IgD-negative memory B cell (primary cell): ENCODE measurements around the gene CDR2. TPM values are rescaled to one million over a fixed set of nuclear protein-coding genes. Genes with fewer than 3 reads are reported as not detected.
A peak's percentile ranks its signal among the peaks of the same experiment; 100 is the strongest.
"Not testable (repeated sequence)": the region's sequence is repeated elsewhere in the genome, so short reads cannot be mapped to it uniquely, and the experiment has no call there.

ENCODE experiments used
- H3K27ac Mint-ChIP-seq, 3 donors: one replicate each; pipeline ENCODE4 v1.8.0; 2020 to 2022; ENCODE audit warnings: mild to moderate bottlenecking in 3 of 3, mixed read lengths in 3 of 3, moderate library complexity in 1 of 3
- H3K27me3 Mint-ChIP-seq: one replicate; pipeline ENCODE4 v1.8.0; 2021; ENCODE audit warnings: mixed read lengths
- H3K36me3 Mint-ChIP-seq: one replicate; pipeline ENCODE4 v1.8.0; 2020; ENCODE audit warnings: mild to moderate bottlenecking, mixed read lengths
- H3K4me1 Mint-ChIP-seq, 3 donors: one replicate each; pipeline ENCODE4 v1.8.0; 2020 to 2022; ENCODE audit warnings: mixed read lengths in 3 of 3, mild to moderate bottlenecking in 1 of 3
- H3K4me3 Mint-ChIP-seq, 4 donors: one replicate each; pipeline ENCODE4 v1.8.0; 2020 to 2022; ENCODE audit warnings: mild to moderate bottlenecking in 4 of 4, mixed read lengths in 4 of 4, moderate library complexity in 3 of 4
- H3K9me3 Mint-ChIP-seq, 3 donors: one replicate each; pipeline ENCODE4 v1.8.0; 2020 to 2021; ENCODE audit warnings: mixed read lengths in 3 of 3, mild to moderate bottlenecking in 1 of 3
- polyA plus RNA-seq: library from polyadenylated mRNA; unstranded; fragments of 300-500 nt; fragmentation: Illumina TruSeq; gene quantifications from one replicate; pipeline ENCODE4 v1.2.3, GENCODE V29; 2021

The CDR2 gene
- polyA plus RNA-seq, 1 donor from 2014 or later: 16.2 TPM

DNA sequence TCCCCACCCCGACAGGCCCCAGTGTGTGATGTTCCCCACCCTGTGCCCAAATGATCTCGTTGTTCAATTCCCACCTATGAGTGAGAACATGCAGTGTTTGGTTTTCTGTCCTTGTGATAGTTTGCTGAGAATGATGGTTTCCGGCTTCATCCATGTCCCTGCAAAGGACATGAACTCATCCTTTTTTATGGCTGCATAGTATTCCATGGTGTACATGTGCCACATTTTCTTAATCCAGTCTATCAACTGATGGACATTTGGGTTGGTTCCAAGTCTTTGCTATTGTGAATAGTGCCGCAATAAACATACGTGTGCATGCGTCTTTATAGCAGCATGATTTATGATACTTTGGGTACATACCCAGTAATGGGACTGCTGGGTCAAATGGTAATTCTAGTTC, 23.4 kb downstream of the CDR2 start:
- H3K36me3 Mint-ChIP-seq: peaks cover 17% of the 10 kb centered on the region

DNA sequence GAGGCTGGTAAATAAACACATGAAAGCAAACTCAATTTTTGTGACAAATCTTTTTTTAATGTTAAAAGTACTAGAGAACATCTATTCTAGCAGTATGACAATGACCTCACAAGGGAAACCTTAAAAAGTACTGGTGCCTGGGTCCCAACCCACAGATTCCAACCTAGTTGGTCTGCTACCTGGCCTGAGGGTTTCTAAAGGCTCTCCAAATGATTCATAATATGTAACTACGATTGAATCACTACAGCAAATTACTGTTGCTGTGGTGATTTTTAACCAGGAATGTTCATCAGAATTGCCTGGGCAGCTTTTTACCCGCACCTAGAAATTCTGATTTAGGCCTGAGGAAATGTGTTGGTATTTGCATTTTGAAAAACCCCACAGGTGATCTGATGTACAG, 26.1 kb downstream of the CDR2 start:
- Mint-ChIP-seq H3K9me3 (no peaks in the 10 kb centered on the region), H3K4me1 (peaks cover under 1 to 2% (median 2%) of the 10 kb centered on the region in 3 donors), H3K27ac (no peak overlapping the region), H3K36me3 (peaks cover 14% of the 10 kb centered on the region), H3K4me3 (no peak overlapping the region), H3K27me3 (no peaks in the 10 kb centered on the region)

More for the DNA sequence above, 23.4 kb downstream of the CDR2 start:
- H3K9me3 Mint-ChIP-seq, H3K27ac Mint-ChIP-seq, H3K27me3 Mint-ChIP-seq, H3K4me3 Mint-ChIP-seq: not testable (repeated sequence)
- H3K4me1 Mint-ChIP-seq: peaks cover 8 to 19% (median 16%) of the 10 kb centered on the region in 3 donors

DNA sequence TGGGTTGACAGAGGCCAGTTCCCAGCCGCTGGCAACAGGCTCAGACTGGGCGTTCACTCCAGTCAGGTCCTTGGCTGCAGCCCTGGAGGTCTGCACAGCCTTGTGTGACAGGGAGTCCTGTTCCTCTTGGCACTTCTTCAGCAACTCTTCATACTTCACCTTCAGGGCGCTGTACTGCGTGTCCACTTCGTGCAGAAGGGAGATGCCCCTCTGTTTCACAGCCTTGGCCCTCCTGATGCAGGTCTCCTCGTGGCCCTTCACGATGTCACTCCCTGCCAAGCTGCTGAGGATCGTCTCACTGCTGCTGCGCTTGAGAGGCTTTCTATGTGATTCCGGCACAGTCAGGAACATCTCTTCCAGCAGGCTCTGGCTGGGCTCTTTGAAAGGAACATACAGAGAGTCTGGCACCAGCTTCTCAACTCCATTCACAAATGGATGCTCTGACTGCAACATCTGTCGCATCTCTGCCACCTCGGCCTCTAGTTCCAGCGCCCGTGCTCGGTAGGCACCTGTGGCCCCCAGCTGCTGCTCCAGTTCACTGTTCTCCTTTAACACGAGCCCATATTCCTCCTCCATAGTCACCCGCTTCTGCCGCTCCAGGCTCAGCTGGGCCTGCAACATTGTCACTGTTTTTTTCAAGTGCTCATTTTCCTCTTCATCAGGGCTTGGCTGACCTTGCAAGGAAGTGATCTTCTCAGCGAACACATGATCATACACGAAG, 27.2 kb downstream of the CDR2 start:
- Mint-ChIP-seq H3K4me1 (peaks cover 0 to 2% (median 0%) of the 10 kb centered on the region in 3 donors), H3K4me3 (no peak overlapping the region), H3K27me3 (no peaks in the 10 kb centered on the region), H3K9me3 (no peaks in the 10 kb centered on the region), H3K27ac (peak overlapping the region in 1 of 3 donors; percentile 40), H3K36me3 (peaks cover 14% of the 10 kb centered on the region)

DNA sequence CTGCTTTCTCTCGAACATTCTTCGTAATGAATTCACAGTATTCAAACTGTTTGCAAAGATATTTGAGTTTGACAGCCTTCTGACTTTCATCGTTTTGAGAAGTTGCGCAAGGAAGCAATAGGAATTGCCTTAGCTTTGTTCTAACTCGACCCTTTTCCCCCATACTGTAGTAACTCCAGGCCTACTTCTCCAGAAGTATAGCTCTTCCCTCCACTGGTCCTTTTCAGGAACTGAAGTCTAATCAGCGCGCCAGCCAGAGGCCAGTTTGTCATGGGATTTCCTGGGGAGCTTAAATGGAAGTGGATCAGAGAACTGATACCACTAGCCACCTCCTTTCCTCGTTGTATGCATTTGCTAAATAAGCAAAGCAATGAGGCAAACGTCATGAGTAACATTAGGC, 27.9 kb downstream of the CDR2 start:
- Mint-ChIP-seq H3K27me3 (no peaks in the 10 kb centered on the region), H3K4me1 (peaks cover 0 to 4% (median 3%) of the 10 kb centered on the region in 3 donors), H3K36me3 (peaks cover 7% of the 10 kb centered on the region), H3K4me3 (no peak overlapping the region), H3K27ac (peak overlapping the region in 1 of 3 donors; percentile 80), H3K9me3 (no peaks in the 10 kb centered on the region)

DNA sequence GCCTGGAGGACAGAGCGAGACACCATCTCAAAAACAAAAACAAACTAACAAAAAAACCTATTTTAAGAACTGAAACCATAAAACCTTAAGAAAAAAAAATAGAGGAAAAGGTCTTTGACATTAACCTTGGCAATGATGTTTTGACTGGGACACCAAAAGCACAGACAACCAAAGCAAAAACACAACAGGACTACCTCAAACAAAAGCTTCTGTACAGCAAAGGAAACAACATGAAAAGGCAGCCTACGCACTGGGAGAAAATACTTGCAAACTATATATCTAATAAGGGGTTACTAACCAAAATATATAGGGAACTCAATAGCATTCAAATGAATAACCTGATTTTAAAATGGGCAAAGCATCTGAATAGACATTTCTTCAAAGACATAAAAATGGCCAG, 32.3 kb downstream of the CDR2 start:
- Mint-ChIP-seq H3K4me3 (no peak overlapping the region), H3K27ac (no peak overlapping the region), H3K27me3 (no peaks in the 10 kb centered on the region), H3K36me3 (peaks cover 6% of the 10 kb centered on the region), H3K4me1 (peaks cover 0 to 4% (median 4%) of the 10 kb centered on the region in 3 donors), H3K9me3 (peaks cover 0 to 20% (median 15%) of the 10 kb centered on the region in 3 donors)

DNA sequence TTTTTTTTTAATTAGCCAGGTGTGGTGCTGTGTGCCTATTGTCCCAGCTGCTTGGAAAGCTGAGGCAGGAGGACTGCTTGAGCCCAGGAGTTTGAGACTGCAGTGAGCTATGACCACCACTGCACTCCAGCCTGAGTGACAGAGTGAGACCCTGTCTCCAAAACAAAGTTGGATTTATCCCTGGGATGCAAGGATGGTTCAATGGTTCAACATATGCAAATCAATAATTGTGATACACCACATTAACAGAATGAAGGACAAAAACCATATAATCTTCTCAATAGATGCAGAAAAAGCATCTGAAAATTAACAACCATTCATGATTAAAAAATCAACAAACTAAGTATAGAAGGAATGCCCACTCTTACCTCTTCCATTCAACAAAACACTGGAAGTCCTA, 33.5 kb downstream of the CDR2 start:
- peaks cover 0 to 4% (median 4%) of the 10 kb centered on the region in 3 donors for H3K4me1 Mint-ChIP-seq
- H3K9me3 Mint-ChIP-seq: peaks cover 6 to 26% (median 24%) of the 10 kb centered on the region in 3 donors
- H3K27me3 Mint-ChIP-seq: no peaks in the 10 kb centered on the region
- no peak overlapping the region for H3K4me3 Mint-ChIP-seq
- no peak overlapping the region for H3K27ac Mint-ChIP-seq
- H3K36me3 Mint-ChIP-seq: peaks cover 10% of the 10 kb centered on the region

DNA sequence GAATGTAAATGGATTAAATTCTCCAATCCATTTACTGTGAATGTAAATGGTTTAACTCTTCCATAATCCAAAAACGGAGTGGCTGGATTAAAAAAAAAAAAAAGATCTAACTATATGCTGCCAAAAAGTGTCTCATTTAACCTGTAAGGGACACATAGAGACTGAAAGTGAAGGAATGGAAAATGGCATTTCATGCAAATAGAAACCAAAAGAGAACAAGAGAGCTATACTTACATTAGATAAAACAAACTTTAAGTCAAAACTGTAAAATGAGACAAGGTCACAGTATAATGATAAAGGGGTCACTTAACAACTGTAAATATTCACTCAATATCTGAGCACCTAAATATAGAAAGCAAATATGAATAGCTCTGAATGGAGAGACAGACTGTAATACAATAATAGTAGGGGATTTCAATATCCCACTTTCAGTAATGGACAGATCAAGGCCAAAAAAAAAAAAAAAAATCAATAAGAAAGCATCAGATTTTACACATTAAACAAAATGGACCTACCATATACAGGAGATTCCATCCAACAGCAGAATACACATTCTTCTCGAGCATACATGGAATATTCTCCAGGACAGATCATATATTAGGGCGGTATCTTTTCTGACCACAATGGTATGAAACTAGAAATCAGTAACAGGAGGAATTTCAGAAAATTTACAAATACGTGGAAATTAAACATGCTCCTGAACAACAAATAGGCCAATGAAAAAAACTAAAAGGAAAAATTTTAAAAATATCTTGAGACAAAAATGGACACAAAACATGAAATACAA, 36.4 kb downstream of the CDR2 start:
- Mint-ChIP-seq H3K4me1 (peaks cover 0 to 4% (median 4%) of the 10 kb centered on the region in 3 donors), H3K27ac (no peak overlapping the region), H3K36me3 (peaks cover 30% of the 10 kb centered on the region), H3K27me3 (no peaks in the 10 kb centered on the region), H3K9me3 (peaks cover 6 to 35% (median 24%) of the 10 kb centered on the region in 3 donors), H3K4me3 (no peak overlapping the region)

DNA sequence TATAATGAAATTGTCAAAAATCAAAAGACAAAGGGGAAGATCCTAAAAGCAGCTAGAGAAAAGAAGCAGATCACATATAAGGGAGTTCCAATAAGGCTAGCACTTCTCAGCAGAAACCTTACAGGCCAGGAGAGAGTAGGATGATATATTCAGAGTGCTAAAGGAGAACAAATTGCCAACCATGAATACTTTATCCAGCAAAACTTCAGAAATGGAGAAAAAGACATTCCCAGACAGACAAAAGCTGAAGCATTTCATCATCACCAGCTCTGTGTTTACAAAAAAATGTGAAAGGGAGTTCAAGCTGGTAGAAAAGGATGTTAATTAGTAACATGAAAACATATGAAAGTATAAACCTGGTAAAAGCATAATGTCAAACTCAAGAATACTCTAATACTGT, 37.4 kb downstream of the CDR2 start:
- no peak overlapping the region for H3K27ac Mint-ChIP-seq
- H3K9me3 Mint-ChIP-seq: peaks cover 6 to 35% (median 24%) of the 10 kb centered on the region in 3 donors
- H3K36me3 Mint-ChIP-seq: peaks cover 37% of the 10 kb centered on the region
- peaks cover 0 to 4% (median 3%) of the 10 kb centered on the region in 3 donors for H3K4me1 Mint-ChIP-seq
- no peaks in the 10 kb centered on the region for H3K27me3 Mint-ChIP-seq
- H3K4me3 Mint-ChIP-seq: no peak overlapping the region

DNA sequence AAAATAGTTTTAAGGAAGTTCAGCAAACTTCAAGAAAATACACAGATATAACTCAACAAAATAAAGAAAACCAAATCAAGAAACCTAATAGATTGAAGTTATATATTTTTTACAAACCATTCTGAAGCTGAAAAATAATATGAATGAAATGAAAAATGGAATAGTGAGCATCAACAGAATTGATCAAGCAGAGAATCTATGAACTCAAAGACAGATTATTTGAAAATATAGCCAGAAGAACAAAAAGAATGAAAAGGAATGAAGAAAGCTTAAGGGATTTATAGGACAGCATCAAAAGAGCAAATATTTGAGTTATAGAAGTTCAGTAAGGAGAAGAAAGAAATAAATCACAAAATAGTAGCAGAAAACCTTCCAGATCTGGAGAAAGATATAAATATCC, 37.8 kb downstream of the CDR2 start:
- Mint-ChIP-seq H3K36me3 (peaks cover 40% of the 10 kb centered on the region), H3K4me3 (no peak overlapping the region), H3K4me1 (peaks cover 0 to 3% (median under 1%) of the 10 kb centered on the region in 3 donors), H3K27me3 (no peaks in the 10 kb centered on the region), H3K27ac (no peak overlapping the region), H3K9me3 (peaks cover 6 to 35% (median 24%) of the 10 kb centered on the region in 3 donors)

DNA sequence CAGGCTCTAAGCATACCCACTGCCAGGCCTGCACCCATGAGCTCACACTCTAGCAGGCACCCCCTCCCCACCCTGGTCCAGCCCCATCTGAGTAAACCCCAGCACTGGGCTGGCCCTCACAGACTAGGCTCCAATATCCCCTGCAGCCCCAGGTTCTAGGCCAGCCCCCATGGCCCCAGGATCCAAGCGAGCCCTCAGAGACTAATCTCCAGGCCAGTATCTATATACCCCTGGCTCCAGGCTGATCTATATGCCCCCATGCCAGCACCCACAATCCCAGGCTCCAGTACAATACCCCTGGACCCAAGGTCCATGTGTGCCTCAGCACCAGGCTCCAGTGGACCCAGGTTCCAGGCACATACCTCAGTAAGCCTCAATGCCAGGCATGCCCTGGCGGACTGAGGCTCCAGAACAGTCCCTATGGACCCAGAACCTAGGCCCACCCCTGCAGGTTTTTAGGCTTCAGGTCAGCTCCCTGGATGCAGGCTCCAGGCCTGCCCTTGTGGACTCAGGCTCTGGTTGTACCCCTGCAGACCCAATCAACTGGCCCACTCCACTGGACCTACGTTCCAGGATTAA, 38.7 kb downstream of the CDR2 start:
- Mint-ChIP-seq H3K9me3 (peaks cover 6 to 35% (median 24%) of the 10 kb centered on the region in 3 donors), H3K27me3 (no peaks in the 10 kb centered on the region), H3K36me3 (peaks cover 42% of the 10 kb centered on the region), H3K4me1 (peaks cover 0 to 2% (median 0%) of the 10 kb centered on the region in 3 donors), H3K27ac (no peak overlapping the region), H3K4me3 (no peak overlapping the region)

DNA sequence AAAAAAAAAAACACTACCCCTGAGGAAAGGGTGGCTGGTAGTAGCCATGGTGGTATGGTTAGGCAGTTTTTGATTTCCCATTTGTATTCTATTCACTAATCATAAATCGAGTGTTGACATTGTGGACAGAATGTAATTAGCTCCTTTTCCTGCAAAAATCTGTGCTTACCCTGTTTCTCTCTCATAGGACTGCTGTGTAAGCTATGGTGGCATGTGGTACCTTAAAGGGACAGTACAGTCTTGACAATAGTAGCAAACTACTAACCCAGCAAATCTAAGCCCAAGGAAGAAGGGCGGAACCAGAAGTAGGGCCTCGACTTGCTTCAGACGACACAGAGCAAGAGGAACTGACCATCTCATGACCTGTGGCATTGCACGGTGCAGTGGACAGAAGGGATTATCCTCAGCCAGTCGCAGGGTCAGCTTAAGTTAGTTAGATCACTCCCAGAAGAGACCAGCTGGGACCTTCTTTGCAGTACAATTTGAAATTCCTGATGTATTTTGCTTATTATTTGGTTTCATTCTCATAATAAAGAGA, 40.9 kb downstream of the CDR2 start:
- Mint-ChIP-seq H3K27ac (no peak overlapping the region), H3K36me3 (peaks cover 36% of the 10 kb centered on the region), H3K27me3 (no peaks in the 10 kb centered on the region), H3K4me1 (peaks cover 0 to 3% (median 0%) of the 10 kb centered on the region in 3 donors), H3K9me3 (peaks cover 6 to 30% (median 12%) of the 10 kb centered on the region in 3 donors), H3K4me3 (peak overlapping the region in 1 of 4 donors; percentile 6)

DNA sequence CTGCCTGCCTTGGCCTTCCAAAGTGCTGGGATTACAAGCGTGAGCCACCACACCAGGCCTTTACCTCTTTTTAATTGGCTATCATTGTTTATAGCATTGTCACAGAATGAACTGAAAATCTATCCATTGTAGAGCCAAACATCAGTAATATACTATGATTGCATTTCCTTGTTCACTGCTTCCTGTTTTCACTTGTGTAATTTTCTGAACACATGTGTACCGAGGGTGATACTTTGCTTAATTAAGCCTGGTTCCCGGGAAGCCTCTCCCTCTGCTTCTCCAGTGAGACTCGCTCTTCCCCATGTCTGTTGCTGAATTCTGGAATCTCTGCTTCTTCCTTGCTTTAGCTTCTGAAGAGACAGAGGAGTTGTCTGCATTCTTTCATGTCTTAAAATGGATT, 44.1 kb downstream of the CDR2 start:
- peak overlapping the region in 1 of 3 donors; percentile 21 for H3K27ac Mint-ChIP-seq
- H3K4me3 Mint-ChIP-seq: no peak overlapping the region
- H3K9me3 Mint-ChIP-seq: peaks cover 0 to 10% (median 0%) of the 10 kb centered on the region in 3 donors
- H3K4me1 Mint-ChIP-seq: peaks cover 0 to 3% (median 0%) of the 10 kb centered on the region in 3 donors
- H3K27me3 Mint-ChIP-seq: no peaks in the 10 kb centered on the region
- H3K36me3 Mint-ChIP-seq: peaks cover 30% of the 10 kb centered on the region

DNA sequence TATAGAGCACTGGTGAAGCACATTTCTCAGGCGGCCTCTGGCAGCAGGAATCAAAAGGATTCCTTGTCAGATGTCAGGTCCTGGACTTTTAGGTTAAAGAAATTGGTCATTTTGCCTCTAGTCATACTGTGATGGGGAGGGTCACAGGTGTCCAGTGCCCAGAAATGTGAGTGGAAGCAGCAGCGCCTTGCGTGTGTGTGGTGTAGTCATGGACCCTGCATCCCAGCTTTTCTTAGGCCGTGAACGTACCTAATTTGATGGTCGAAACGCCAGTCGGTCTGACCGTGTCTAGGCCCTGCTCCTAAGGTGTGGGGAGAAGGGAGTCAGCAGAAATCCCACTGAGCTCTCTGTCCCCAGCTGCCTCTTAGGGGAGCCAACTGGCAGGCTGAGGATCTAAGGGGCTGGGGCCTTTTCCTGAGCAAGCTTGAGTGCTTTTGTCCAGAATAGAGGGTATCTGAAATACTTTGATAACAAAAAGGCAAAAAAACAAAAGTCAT, 45.2 kb downstream of the CDR2 start:
- Mint-ChIP-seq H3K27ac (peak overlapping the region in 1 of 3 donors; percentile 4), H3K27me3 (no peaks in the 10 kb centered on the region), H3K4me3 (no peak overlapping the region), H3K9me3 (no peaks in the 10 kb centered on the region), H3K36me3 (peaks cover 23% of the 10 kb centered on the region), H3K4me1 (peaks cover 0 to 3% (median 0%) of the 10 kb centered on the region in 3 donors)

DNA sequence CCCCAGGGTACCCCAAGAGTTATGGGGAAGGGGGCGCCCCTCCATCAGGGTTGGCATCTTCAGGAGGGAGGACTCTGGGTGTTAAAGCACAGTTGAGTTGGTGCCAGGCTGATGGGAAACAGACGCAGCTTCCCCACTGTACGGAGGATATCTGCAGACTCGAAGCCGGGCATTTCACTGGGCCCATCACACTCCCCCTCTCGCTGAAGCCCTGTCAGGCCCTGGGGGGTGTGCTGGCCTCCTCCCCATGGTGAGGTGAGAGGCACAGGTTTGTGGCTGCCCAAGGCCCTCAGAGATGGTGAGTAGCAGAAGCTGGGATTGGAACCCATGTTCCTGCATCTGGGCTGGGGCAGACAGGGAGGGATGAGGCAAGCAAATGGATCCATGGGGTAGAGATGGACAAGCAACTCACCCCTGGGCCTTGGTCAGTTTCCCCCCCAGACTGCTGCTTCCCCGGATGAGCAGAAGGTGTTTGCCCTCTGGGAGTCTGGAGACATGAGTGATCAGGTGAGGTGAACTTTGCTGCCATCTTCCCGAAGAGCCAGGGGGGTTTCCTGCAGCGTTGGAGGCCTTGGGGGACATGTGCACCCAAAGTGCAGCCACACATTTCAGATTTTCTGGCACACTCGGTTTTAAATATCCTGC, 46.2 kb downstream of the CDR2 start:
- H3K27ac Mint-ChIP-seq: no peak overlapping the region
- H3K36me3 Mint-ChIP-seq: peaks cover 15% of the 10 kb centered on the region
- H3K27me3 Mint-ChIP-seq: no peaks in the 10 kb centered on the region

More for the DNA sequence above, 46.2 kb downstream of the CDR2 start:
- Mint-ChIP-seq H3K4me3 (no peak overlapping the region), H3K9me3 (no peaks in the 10 kb centered on the region), H3K4me1 (peaks cover 0 to 3% (median 0%) of the 10 kb centered on the region in 3 donors)
